WTC11 (cell line): Measurements from ENCODE around the gene CTBP1. TPM values are rescaled to one million over a fixed set of nuclear protein-coding genes. Genes with fewer than 3 reads are reported as not detected.

Source experiments
- ATAC-seq: fragments of 200-7000 bp; cut with Tn5 transposase; 2 replicates; pipeline ENCODE4 v1.10.0; 2021; ENCODE audit warnings: mild to moderate bottlenecking, moderate library complexity
- CTCF ChIA-PET: fragments of 300-600 bp; sonication (Branson Sonifier 250); formaldehyde crosslinking; loops from one replicate; lab custom pipeline; 2021; ENCODE audit warnings: antibody characterized with exemption; lab: Charles Lee
- POLR2A ChIA-PET: fragments of 350-600 bp; sonication (Branson Sonifier 250); formaldehyde crosslinking; loops from one replicate; lab custom pipeline; 2021; ENCODE audit warnings: antibody characterized with exemption; lab: Charles Lee
- DNase-seq: peaks from one replicate; pipeline ENCODE4 v3.0.0; 2021; ENCODE audit warnings: low spot score
- H3K27ac Mint-ChIP-seq: 2 replicates; pipeline ENCODE4 v1.8.0; 2021; ENCODE audit warnings: mixed read lengths
- H3K27me3 Mint-ChIP-seq: 2 replicates; pipeline ENCODE4 v1.8.0; 2021; ENCODE audit warnings: low read depth, mild to moderate bottlenecking, moderate library complexity, mixed read lengths
- H3K36me3 Mint-ChIP-seq: 2 replicates; pipeline ENCODE4 v1.8.0; 2021; ENCODE audit warnings: mixed read lengths
- H3K4me1 Mint-ChIP-seq: 2 replicates; pipeline ENCODE4 v1.8.0; 2022; ENCODE audit warnings: mixed read lengths
- H3K4me3 Mint-ChIP-seq: 2 replicates; pipeline ENCODE4 v1.8.0; 2021; ENCODE audit warnings: mild to moderate bottlenecking, moderate library complexity, mixed read lengths
- H3K9me3 Mint-ChIP-seq: 2 replicates; pipeline ENCODE4 v1.8.0; 2021; ENCODE audit warnings: mixed read lengths
- CREM ChIP-seq: sonication (generic); formaldehyde crosslinking; IDR thresholded peaks from 2 replicates; pipeline ENCODE4 v1.8.1; 2022; ENCODE audit warnings: mild to moderate bottlenecking, missing genetic modification reagents, moderate library complexity
- E2F1 ChIP-seq: sonication (generic); formaldehyde crosslinking; IDR thresholded peaks from 2 replicates; pipeline ENCODE4 v1.8.0; 2022; ENCODE audit warnings: mild to moderate bottlenecking, missing genetic modification reagents
- E2F4 ChIP-seq: sonication (generic); formaldehyde crosslinking; IDR thresholded peaks from 2 replicates; pipeline ENCODE4 v1.8.1; 2022; ENCODE audit warnings: low read depth, mild to moderate bottlenecking, moderate library complexity, missing genetic modification reagents, borderline replicate concordance
- FOXK1 ChIP-seq: sonication (generic); formaldehyde crosslinking; IDR thresholded peaks from 2 replicates; pipeline ENCODE4 v1.8.0; 2022; ENCODE audit warnings: mild to moderate bottlenecking, moderate library complexity, missing genetic modification reagents
- GTF2I ChIP-seq: fragments of 250-450 bp; sonication (Bioruptor Pico); conservative IDR thresholded peaks from 2 replicates; pipeline ENCODE4 v1.4.0; 2021; ENCODE audit warnings: mild to moderate bottlenecking
- JAZF1 ChIP-seq: fragments of 250-450 bp; sonication (Bioruptor Pico); IDR thresholded peaks from 2 replicates; pipeline ENCODE4 v1.9.0; 2021; ENCODE audit warnings: moderate library complexity, mild to moderate bottlenecking, inconsistent platforms
- MLX ChIP-seq: sonication (generic); formaldehyde crosslinking; IDR thresholded peaks from 2 replicates; pipeline ENCODE4 v1.8.1; 2023; ENCODE audit warnings: mild to moderate bottlenecking, missing genetic modification reagents, moderate library complexity
- MYBL2 ChIP-seq: sonication (generic); formaldehyde crosslinking; IDR thresholded peaks from 2 replicates; pipeline ENCODE4 v1.8.1; 2023; ENCODE audit warnings: mild to moderate bottlenecking, moderate library complexity, missing genetic modification reagents
- NFE2L1 ChIP-seq: sonication (generic); formaldehyde crosslinking; IDR thresholded peaks from 2 replicates; pipeline ENCODE4 v1.8.1; 2023; ENCODE audit warnings: missing genetic modification reagents
- NR1H2 ChIP-seq: sonication (generic); formaldehyde crosslinking; IDR thresholded peaks from 2 replicates; pipeline ENCODE4 v1.9.0; 2021; ENCODE audit warnings: mild to moderate bottlenecking, moderate library complexity, missing genetic modification reagents
- NR2C2 ChIP-seq: sonication (generic); formaldehyde crosslinking; IDR thresholded peaks from 2 replicates; pipeline ENCODE4 v1.8.0; 2022; ENCODE audit warnings: mild to moderate bottlenecking, missing genetic modification reagents
- PRDM15 ChIP-seq: sonication (generic); formaldehyde crosslinking; IDR thresholded peaks from 2 replicates; pipeline ENCODE4 v1.8.0; 2022; ENCODE audit warnings: missing genetic modification reagents
- PRRX2 ChIP-seq: fragments of 250-450 bp; sonication (Bioruptor Pico); IDR thresholded peaks from 2 replicates; pipeline ENCODE4 v1.8.0; 2021; ENCODE audit warnings: mild to moderate bottlenecking
- RELA ChIP-seq: sonication (generic); formaldehyde crosslinking; IDR thresholded peaks from 2 replicates; pipeline ENCODE4 v1.8.1; 2022; ENCODE audit warnings: missing genetic modification reagents, mild to moderate bottlenecking, borderline replicate concordance
- SMAD3 ChIP-seq: sonication (generic); formaldehyde crosslinking; IDR thresholded peaks from 2 replicates; pipeline ENCODE4 v1.8.0; 2022; ENCODE audit warnings: missing genetic modification reagents, mild to moderate bottlenecking, borderline replicate concordance
- TP53 ChIP-seq: sonication (generic); formaldehyde crosslinking; IDR thresholded peaks from 2 replicates; pipeline ENCODE4 v1.8.1; 2023; ENCODE audit warnings: mild to moderate bottlenecking, missing genetic modification reagents
- USF2 ChIP-seq: sonication (generic); formaldehyde crosslinking; IDR thresholded peaks from 2 replicates; pipeline ENCODE4 v1.8.1; 2023; ENCODE audit warnings: mild to moderate bottlenecking, missing genetic modification reagents, moderate library complexity
- ZMAT4 ChIP-seq: fragments of 250-450 bp; sonication (Bioruptor Pico); IDR thresholded peaks from 2 replicates; pipeline ENCODE4 v1.9.0; 2021; ENCODE audit warnings: mild to moderate bottlenecking
- ZNF121 ChIP-seq: sonication (generic); formaldehyde crosslinking; IDR thresholded peaks from 2 replicates; pipeline ENCODE4 v1.8.0; 2023; ENCODE audit warnings: missing genetic modification reagents
- ZNF671 ChIP-seq: fragments of 250-450 bp; sonication (Bioruptor Pico); IDR thresholded peaks from 2 replicates; pipeline ENCODE4 v1.8.0; 2021; ENCODE audit warnings: mild to moderate bottlenecking
- total RNA-seq: library from RNA; stranded (reverse); gene quantifications from 3 replicates; pipeline ENCODE4 v1.2.3, GENCODE V29; 2021

CTBP1 gene
- total RNA-seq, 1 experiment from 2014 or later: 143 TPM

- CTCF ChIA-PET: no interaction called here
Observed at GRCh38 chr4:1207157-1207470, 41.8 kb downstream of the CTBP1 start.

More at GRCh38 chr4:1207157-1207470, 41.8 kb downstream of the CTBP1 start:
- no peak overlapping the region for H3K27ac Mint-ChIP-seq
- no peaks in the 10 kb centered on the region for H3K4me1 Mint-ChIP-seq
- H3K36me3 Mint-ChIP-seq: peaks cover 2% of the 10 kb centered on the region; the same call in 1 of the 2 replicates
- H3K9me3 Mint-ChIP-seq: no peaks in the 10 kb centered on the region
- TF ChIP-seq CREM (CRISPR knock-in tag) (no peak), PRDM15 (CRISPR knock-in tag) (no peak), PRRX2 (no peak), FOXK1 (CRISPR knock-in tag) (no peak), ZNF671 (CRISPR knock-in tag) (no peak), NR1H2 (CRISPR knock-in tag) (no peak), ZNF121 (CRISPR knock-in tag) (no peak), E2F4 (CRISPR knock-in tag) (no peak), JAZF1 (no peak), MYBL2 (CRISPR knock-in tag) (no peak), RELA (CRISPR knock-in tag) (no peak), ZMAT4 (no peak), USF2 (CRISPR knock-in tag) (no peak), MLX (no peak), NFE2L1 (CRISPR knock-in tag) (no peak), TP53 (no peak), NR2C2 (CRISPR knock-in tag) (no peak), GTF2I (no peak), SMAD3 (CRISPR knock-in tag) (no peak), E2F1 (CRISPR knock-in tag) (no peak)
- H3K27me3 Mint-ChIP-seq: no peaks in the 10 kb centered on the region
- no peak overlapping the region for H3K4me3 Mint-ChIP-seq
- DNase-seq: peak; percentile 8
- no peak for ATAC-seq
- POLR2A ChIA-PET: no interaction called here
